NB4 (cell line): ENCODE results near the gene NEK7.

ENCODE experiments used
- DNase-seq: peaks from one replicate; pipeline ENCODE4 v3.0.0; 2010; ENCODE audit warnings: low read depth
- H3K4me3 ChIP-seq: one replicate; pipeline ENCODE4 v1.5.1; 2011; ENCODE audit warnings: mild to moderate bottlenecking, low read depth, low read length, moderate library complexity
- MYC ChIP-seq: IDR thresholded peaks from 2 replicates; pipeline ENCODE4 v1.6.1; 2011; ENCODE audit warnings: low read depth, low read length
- POLR2A ChIP-seq: IDR thresholded peaks from 2 replicates; pipeline ENCODE4 v1.6.1; 2011; ENCODE audit warnings: mild to moderate bottlenecking; ENCODE audit not compliant: insufficient read length; ENCODE audit errors: extremely low read depth
- TF ChIP-seq, protein P1 (sequence below): IDR thresholded peaks from 2 replicates; pipeline ENCODE4 v1.6.1; 2011; ENCODE audit warnings: low read depth, low read length
- TF ChIP-seq, protein P2 (sequence below): IDR thresholded peaks from one replicate; pipeline ENCODE4 v1.5.1; 2012; ENCODE audit warnings: low read depth, low read length

Gene NEK7

DNA sequence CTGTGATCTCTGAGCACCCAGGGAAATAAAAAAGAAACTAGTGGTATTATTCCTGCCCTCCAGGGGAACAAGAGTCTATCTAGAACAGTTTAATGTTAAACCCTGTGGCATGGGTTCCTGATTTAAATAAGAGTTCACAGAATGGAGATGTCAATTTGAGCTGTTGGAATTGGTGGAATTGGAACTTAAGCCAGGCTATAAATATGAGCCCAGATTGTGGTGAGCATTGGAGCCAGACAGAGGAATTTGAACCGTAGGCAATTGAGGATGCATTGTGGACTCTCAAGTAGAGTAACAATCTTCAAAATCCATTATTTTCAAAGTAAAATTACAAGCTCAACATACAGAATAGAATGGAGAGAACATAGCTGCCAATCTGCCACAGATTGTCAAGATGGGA is 98.2 kb downstream of the NEK7 start:
- H3K4me3 ChIP-seq, result no peak overlapping the region
- TF ChIP-seq, protein P1, sequence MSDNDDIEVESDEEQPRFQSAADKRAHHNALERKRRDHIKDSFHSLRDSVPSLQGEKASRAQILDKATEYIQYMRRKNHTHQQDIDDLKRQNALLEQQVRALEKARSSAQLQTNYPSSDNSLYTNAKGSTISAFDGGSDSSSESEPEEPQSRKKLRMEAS, result no peak
- TF ChIP-seq, protein P2, sequence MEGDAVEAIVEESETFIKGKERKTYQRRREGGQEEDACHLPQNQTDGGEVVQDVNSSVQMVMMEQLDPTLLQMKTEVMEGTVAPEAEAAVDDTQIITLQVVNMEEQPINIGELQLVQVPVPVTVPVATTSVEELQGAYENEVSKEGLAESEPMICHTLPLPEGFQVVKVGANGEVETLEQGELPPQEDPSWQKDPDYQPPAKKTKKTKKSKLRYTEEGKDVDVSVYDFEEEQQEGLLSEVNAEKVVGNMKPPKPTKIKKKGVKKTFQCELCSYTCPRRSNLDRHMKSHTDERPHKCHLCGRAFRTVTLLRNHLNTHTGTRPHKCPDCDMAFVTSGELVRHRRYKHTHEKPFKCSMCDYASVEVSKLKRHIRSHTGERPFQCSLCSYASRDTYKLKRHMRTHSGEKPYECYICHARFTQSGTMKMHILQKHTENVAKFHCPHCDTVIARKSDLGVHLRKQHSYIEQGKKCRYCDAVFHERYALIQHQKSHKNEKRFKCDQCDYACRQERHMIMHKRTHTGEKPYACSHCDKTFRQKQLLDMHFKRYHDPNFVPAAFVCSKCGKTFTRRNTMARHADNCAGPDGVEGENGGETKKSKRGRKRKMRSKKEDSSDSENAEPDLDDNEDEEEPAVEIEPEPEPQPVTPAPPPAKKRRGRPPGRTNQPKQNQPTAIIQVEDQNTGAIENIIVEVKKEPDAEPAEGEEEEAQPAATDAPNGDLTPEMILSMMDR, result no peak
- no peak for TF ChIP-seq POLR2A
- TF ChIP-seq MYC, result no peak
- DNase-seq, result no peak

DNA sequence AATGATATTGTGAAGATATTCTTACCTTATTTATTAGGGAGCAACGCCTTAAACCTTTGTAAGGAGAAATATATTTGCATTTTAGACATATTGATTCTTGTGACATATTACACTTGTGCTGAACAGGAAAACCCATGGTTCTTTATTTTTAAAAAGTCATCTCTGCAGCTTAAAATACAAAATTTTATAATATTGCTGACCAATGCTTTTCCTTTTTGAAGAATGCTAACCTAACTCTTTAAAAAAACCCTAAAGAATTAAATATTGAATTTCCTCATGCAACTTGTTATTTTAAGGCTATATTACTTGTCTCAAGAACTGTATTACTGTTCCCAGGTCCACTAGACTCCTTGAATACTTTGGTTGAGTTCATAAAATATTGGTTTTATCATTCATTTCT is 99.0 kb downstream of the NEK7 start:
- DNase-seq, result no peak
- TF ChIP-seq MYC, result no peak
- TF ChIP-seq, protein P2, result no peak
- TF ChIP-seq, protein P1, result no peak
- TF ChIP-seq POLR2A, result no peak
- H3K4me3 ChIP-seq, result no peak overlapping the region

DNA sequence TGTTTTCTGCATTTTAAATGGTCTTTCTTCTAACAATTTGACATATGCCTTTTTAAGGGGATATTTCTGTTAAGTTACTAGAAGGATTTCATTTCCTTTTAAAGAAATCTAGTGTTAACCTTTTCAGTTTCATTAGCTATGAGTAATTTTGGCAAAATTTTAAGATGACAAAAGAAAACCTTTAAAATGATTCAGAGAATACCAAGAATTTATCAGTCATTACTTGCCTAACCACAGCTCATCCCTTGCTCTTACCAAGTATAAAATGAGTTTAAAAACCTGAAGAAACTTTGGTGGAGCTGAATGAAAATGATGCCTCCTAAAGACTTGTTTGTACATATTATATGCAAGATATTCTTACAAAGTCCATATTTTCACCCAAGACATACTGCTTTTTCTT is 101.7 kb downstream of the NEK7 start:
- no peak for DNase-seq
- TF ChIP-seq POLR2A (no peak), MYC (no peak)
- TF ChIP-seq, protein P2, result no peak
- TF ChIP-seq, protein P1, result no peak
- H3K4me3 ChIP-seq, result no peak overlapping the region

DNA sequence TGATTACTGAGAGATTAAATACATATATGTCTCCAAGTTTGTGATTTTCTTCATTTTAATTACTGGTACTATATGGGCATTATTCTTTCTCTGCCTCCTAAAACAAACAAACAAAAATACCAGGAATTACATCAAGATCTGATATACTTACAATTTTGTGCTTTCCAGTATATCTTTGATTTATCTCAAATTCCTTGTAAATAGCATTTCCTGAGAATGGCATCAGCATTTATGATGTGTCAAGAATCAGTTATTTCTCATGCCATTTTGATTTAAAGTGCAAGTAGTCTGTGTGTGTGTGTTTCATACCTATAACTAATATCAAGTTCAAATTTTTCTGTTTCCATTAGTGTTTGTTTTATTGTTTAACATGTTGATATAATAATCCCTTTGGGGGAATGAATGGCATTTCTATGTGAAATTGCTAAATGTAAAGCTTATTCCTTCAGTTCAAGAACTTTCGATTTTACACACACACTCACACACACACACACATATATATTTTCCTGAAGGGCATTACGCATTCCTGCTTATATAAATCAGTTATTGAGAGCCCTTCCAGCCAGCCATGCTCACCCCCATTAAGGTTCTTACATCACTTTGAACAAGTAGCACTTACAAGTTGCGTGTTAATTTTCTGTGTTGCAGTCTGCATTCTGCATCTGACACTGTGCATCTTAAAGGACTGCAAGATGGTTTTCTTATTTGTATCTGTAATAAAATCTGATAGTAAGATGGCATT is 102.7 kb downstream of the NEK7 start:
- H3K4me3 ChIP-seq, result no peak overlapping the region
- DNase-seq, result no peak
- no peak for TF ChIP-seq MYC
- TF ChIP-seq, protein P2, result no peak
- TF ChIP-seq, protein P1, result no peak
- TF ChIP-seq POLR2A, result no peak

DNA sequence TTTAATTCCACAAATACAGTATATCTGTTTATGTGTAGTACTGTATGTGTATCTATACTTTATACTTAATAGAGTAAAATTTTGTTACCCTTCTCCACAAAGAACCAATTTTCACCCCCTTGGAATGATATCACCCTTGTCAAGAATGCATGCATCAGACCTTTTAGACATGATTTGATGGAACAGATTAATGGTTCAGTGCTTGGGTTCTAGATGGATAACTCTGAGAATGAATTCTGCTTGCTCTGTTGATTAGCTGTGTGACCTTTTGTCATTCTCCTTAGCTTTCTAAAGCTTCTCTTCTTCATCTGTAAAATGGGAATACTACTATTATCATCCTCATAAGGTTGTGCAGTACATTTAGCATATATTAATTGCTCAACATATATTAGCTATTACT is 105.1 kb downstream of the NEK7 start:
- no peak overlapping the region for H3K4me3 ChIP-seq
- TF ChIP-seq, protein P2, result no peak
- TF ChIP-seq, protein P1, result no peak
- no peak for TF ChIP-seq MYC
- no peak for DNase-seq
